Measurements from ENCODE around the gene ALLC.

DNA sequence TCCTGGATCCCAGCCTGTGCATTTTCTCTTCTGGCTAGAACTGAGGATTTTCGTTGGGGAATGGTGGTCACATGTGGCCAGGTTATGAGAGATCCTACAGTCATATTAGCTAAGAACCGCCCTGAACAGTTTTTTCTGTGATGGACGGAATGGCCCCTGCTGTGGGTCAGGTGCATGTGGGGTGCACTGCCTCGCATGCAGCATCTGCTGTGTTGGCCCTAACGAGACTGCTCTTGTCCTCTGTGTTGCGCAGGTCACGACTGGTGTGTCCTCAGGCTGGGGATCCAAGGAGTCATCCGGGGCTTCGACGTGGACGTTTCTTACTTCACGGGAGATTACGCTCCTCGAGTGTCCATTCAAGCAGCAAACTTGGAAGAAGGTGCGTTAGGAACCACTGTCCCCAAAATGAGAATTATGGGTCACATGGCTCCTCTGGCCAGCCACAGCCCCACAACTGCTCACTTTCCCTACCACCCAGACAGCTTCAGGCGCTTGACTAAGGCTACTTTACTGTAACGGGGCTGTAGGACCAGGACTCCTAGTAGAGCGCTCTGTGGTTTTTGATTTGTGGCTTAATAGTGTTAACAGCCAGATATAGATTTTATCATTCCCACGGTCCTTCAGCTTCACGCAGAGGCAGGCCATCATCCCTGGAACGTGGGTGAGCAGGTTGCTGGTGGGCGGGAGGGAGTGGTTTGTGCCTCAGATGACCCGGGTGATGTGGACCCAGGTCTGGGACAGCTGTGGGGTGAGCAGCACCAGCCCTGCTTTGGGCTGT is 21.8 kb downstream of the ALLC start:
- TF ChIP-seq EZH2 (IDR thresholded peaks at IDR 0.05) (no peak), POLR2AphosphoS5 (IDR thresholded peaks at IDR 0.05; ENCODE audit: borderline replicate concordance, low read depth, low read length) (no peak), FOXP2 (optimal IDR thresholded peaks at IDR 0.05; ENCODE audit: control extremely low read depth, extremely low read length, insufficient read depth) (no peak)

All from SK-N-MC (cell line).